Erythroblast (primary cell): ENCODE data around the gene TSPO.

Source experiments
- GATA1 ChIP-seq: IDR thresholded peaks from 2 replicates; pipeline ENCODE4 v1.6.1; 2011; ENCODE audit warnings: low read depth, mild to moderate bottlenecking, control low read depth, low read length, moderate library complexity
- POLR2A ChIP-seq: IDR thresholded peaks from 2 replicates; pipeline ENCODE4 v1.6.1; 2011; ENCODE audit warnings: mild to moderate bottlenecking, low read length

GRCh38 chr22:43164636-43165035 lies 13.3 kb downstream of the TSPO start:
- TF ChIP-seq POLR2A, result no peak
- TF ChIP-seq GATA1, result no peak
